ENCODE results near the gene RAB12.

- TF ChIP-seq CTCF (IDR thresholded peaks at IDR 0.05; ENCODE audit: low read depth, low read length, poor library complexity, severe bottlenecking) (no peak), EZH2phosphoT487 (IDR thresholded peaks at IDR 0.05; ENCODE audit: borderline replicate concordance, low read length) (no peak)
Observed at GRCh38 chr18:8685141-8685913, 76.1 kb downstream of the RAB12 start.

Measured in DOHH2 (cell line).